Calu3 (cell line): Measurements from ENCODE around the gene DMD. TPM values are rescaled to one million over a fixed set of nuclear protein-coding genes. Genes with fewer than 3 reads are reported as not detected.

Source experiments
- BruUV-seq: library from RNA; stranded (reverse); fragments of 400-500 nt; replicated peaks from 2 replicates; lab custom pipeline; 2021; lab: Mats Ljungman, UMichigan
- CTCF ChIA-PET: fragments of 300-600 bp; sonication (Branson Sonifier 250); formaldehyde crosslinking; loops from one replicate; lab custom pipeline; 2022; ENCODE audit warnings: antibody characterized with exemption; lab: Charles Lee
- DNase-seq: peaks from one replicate; pipeline ENCODE4 v3.0.0; 2022
- H3K27ac Mint-ChIP-seq: one replicate; pipeline ENCODE4 v1.8.0; 2022; ENCODE audit warnings: mixed read lengths; ENCODE audit not compliant: unreplicated experiment
- H3K27me3 Mint-ChIP-seq: one replicate; pipeline ENCODE4 v1.8.0; 2022; ENCODE audit warnings: mixed read lengths; ENCODE audit not compliant: unreplicated experiment
- H3K36me3 Mint-ChIP-seq: one replicate; pipeline ENCODE4 v1.8.0; 2022; ENCODE audit warnings: mild to moderate bottlenecking, moderate library complexity, mixed read lengths; ENCODE audit not compliant: insufficient read depth, unreplicated experiment
- H3K4me1 Mint-ChIP-seq: one replicate; pipeline ENCODE4 v1.8.0; 2022; ENCODE audit warnings: mild to moderate bottlenecking, low read depth, mixed read lengths; ENCODE audit not compliant: unreplicated experiment
- H3K4me3 Mint-ChIP-seq: one replicate; pipeline ENCODE4 v1.8.0; 2022; ENCODE audit warnings: mild to moderate bottlenecking, low read depth, moderate library complexity, mixed read lengths; ENCODE audit not compliant: unreplicated experiment
- H3K9me3 Mint-ChIP-seq: one replicate; pipeline ENCODE4 v1.8.0; 2022; ENCODE audit warnings: low read depth, mixed read lengths; ENCODE audit not compliant: unreplicated experiment
- intact Hi-C: fragments of 100-400 bp; cut with micrococcal nuclease; formaldehyde crosslinking; loops from one replicate; pipeline ENCODE4 v1.10.0; 2022; ENCODE audit not compliant: unreplicated experiment
- total RNA-seq: library from RNA; stranded (reverse); gene quantifications from 2 replicates; pipeline ENCODE4 v1.2.3, GENCODE V29; 2022
- TF ChIP-seq, protein P1 (sequence below): fragments of 200-600 bp; IDR thresholded peaks from one replicate; pipeline ENCODE4 v1.8.0; 2022; ENCODE audit warnings: antibody characterized with exemption; ENCODE audit not compliant: unreplicated experiment

DMD gene
- total RNA-seq, 1 experiment from 2014 or later, result 11.6 TPM

DNA sequence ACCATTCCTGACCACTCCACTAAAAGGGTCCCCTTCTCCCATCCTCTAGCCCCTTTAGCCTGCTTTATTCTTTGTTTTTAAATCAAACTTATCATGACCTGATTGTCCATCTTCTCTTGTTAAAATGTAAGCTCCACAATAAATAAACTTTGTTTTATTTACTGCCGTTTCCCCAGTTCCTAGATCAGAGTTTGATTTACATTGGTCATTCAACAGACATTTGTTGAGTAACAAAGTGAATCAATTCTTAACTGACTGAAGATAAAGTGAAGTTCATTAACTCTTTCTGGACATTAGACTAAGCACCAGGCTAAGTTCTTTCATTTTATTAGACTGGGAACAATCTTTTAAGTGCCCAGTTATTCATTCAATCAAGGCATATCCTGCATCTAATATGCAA lies 1876.4 kb downstream of the DMD start:
- no peak for DNase-seq
- H3K27ac Mint-ChIP-seq, result peak overlapping the region; percentile 81
- H3K9me3 Mint-ChIP-seq, result peaks cover 2% of the 10 kb centered on the region
- no peaks in the 10 kb centered on the region for H3K36me3 Mint-ChIP-seq
- TF ChIP-seq, protein P1, sequence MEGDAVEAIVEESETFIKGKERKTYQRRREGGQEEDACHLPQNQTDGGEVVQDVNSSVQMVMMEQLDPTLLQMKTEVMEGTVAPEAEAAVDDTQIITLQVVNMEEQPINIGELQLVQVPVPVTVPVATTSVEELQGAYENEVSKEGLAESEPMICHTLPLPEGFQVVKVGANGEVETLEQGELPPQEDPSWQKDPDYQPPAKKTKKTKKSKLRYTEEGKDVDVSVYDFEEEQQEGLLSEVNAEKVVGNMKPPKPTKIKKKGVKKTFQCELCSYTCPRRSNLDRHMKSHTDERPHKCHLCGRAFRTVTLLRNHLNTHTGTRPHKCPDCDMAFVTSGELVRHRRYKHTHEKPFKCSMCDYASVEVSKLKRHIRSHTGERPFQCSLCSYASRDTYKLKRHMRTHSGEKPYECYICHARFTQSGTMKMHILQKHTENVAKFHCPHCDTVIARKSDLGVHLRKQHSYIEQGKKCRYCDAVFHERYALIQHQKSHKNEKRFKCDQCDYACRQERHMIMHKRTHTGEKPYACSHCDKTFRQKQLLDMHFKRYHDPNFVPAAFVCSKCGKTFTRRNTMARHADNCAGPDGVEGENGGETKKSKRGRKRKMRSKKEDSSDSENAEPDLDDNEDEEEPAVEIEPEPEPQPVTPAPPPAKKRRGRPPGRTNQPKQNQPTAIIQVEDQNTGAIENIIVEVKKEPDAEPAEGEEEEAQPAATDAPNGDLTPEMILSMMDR, result no peak
- peaks cover 35% of the 10 kb centered on the region for H3K4me1 Mint-ChIP-seq
- BruUV-seq, result no TSS peak
- CTCF ChIA-PET, result no interaction called here
- H3K27me3 Mint-ChIP-seq, result no peaks in the 10 kb centered on the region
- H3K4me3 Mint-ChIP-seq, result no peak overlapping the region
- intact Hi-C loops, result no loop called here

DNA sequence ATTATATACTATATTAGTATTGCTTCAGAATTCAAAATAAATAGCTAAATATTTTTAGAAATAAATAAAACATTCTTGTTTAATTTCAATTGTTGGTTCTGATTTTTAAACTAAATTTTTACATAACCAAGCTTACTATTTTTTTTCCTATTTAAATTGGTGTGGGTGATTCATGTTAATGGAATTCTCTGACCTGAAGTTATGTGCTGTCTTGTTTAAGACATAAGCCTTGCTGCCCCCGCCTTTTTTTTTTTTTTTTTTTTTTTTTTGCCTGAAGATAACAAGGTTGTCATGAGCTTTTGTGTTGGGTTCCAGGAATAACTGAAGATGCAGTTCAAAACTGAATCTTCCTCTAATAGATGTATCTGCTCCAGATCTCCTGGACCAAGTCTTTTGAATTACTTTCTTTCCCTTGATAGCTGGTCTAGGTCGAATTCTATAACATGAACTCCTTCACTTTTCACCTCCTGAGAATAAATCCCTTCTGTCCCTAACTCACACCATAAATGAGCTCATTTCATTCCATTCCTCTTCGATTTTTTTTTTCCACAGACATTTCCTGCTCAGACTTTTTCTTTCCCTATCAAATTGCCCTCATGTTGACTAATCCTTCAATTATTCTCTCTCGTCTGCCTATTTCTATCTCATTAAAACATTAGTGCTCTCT lies 1878.1 kb downstream of the DMD start:
- intact Hi-C loops, result no loop called here
- BruUV-seq, result no TSS peak
- peak overlapping the region; percentile 60 for H3K27ac Mint-ChIP-seq

DNA sequence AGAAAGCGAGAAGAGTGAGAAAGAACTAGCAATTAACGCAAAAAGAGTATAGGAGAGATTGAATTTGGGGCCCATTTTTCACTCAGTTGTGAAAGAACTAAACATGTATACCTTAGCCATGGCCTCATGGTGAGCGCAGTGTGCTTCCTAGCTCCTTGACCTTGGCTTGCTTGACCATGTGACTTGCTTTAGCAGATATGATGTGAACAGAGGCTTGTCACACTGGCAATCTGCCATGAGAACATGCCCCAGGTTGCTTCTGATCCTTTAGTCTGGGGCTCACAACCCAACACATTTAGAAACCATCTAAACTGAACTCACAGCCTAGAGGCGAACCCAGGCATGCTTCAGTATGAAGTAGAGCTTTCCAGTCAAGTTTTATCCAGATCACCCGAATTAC lies 1879.4 kb downstream of the DMD start:
- Mint-ChIP-seq H3K27ac (no peak overlapping the region), H3K4me1 (peaks cover 35% of the 10 kb centered on the region), H3K36me3 (no peaks in the 10 kb centered on the region), H3K4me3 (no peak overlapping the region), H3K9me3 (peaks cover 2% of the 10 kb centered on the region), H3K27me3 (no peaks in the 10 kb centered on the region)
- TF ChIP-seq, protein P1, result no peak
- no peak for DNase-seq
- BruUV-seq, result no TSS peak
- CTCF ChIA-PET, result no interaction called here
- intact Hi-C loops, result no loop called here

More for the DNA sequence above, 1878.1 kb downstream of the DMD start:
- TF ChIP-seq, protein P1, result no peak
- Mint-ChIP-seq H3K4me1 (peaks cover 35% of the 10 kb centered on the region), H3K36me3 (no peaks in the 10 kb centered on the region), H3K27me3 (no peaks in the 10 kb centered on the region), H3K9me3 (peaks cover 2% of the 10 kb centered on the region), H3K4me3 (no peak overlapping the region)
- DNase-seq, result no peak
- CTCF ChIA-PET, result interaction anchor here (0.6 to 1.2 kb wide), 5 partner anchors 15 to 590 kb away, joined by 3 to 8 read pairs (median 4); no protein-coding TSS in a partner anchor

DNA sequence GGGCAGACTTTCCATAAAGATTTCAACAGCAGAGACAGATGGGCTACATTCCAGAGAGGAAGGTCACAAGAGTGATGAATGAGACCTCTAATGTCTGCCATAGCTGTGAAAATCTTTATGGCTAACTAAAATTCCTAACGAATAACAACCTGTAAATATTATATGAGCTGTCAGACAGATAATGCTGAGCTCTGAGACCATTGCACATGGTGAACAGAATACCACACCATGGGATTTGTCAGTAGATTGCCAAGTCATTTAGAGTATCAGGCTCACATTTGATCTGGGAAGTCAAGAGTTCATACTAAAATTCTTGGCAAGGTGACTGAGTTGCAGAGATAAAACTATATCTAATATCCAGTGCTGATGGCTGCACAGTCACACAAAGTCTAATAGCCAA lies 1880.3 kb downstream of the DMD start:
- DNase-seq, result no peak
- H3K27me3 Mint-ChIP-seq, result no peaks in the 10 kb centered on the region
- TF ChIP-seq, protein P1, result no peak
- no peaks in the 10 kb centered on the region for H3K36me3 Mint-ChIP-seq
- intact Hi-C loops, result no loop called here
- H3K27ac Mint-ChIP-seq, result no peak overlapping the region
- H3K4me1 Mint-ChIP-seq, result peaks cover 35% of the 10 kb centered on the region
- H3K9me3 Mint-ChIP-seq, result peaks cover 2% of the 10 kb centered on the region
- CTCF ChIA-PET, result no interaction called here
- H3K4me3 Mint-ChIP-seq, result no peak overlapping the region
- BruUV-seq, result no TSS peak
